Measurements from ENCODE around the gene CXorf66. TPM values are rescaled to one million over a fixed set of nuclear protein-coding genes. Genes with fewer than 3 reads are reported as not detected.

Gene CXorf66
- total and polyA plus RNA-seq, 5 experiments from 2014 or later = not detected

DNA sequence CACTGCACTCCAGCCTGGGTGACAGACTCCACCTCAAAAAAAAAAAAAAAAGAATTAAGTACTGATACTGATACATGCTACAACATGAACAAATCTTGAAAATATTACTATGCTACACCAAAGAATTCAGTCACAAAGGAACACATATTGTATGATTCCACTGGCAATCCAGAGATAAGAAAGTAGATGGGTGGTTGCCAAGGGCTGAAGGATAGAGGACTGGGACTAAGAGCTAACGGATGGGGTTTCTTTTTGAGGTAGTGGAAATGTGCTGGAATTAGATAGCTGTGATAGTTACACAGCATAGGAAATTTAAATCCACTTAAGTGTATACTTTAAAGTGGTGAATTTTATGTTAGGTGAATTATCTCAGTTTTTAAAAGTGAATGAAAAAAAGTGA lies 45.0 kb downstream of the CXorf66 start:
- no peaks in the 10 kb centered on the region for H3K9me3 Mint-ChIP-seq
- POLR2A ChIA-PET = interaction anchor here (0.7 kb wide), 1 partner anchor 40 kb away, joined by 4 read pairs; no protein-coding TSS in a partner anchor
- peaks cover 0 to 5% (median 2%) of the 10 kb centered on the region in 3 donors for H3K36me3 Mint-ChIP-seq
- DNase-seq (no peak), ATAC-seq (no peak)
- peak overlapping the region in 1 of 10 donors; percentile 9 for H3K27ac Mint-ChIP-seq
- H3K4me1 Mint-ChIP-seq = peaks cover 9 to 37% (median 26%) of the 10 kb centered on the region in 4 donors
- no peak overlapping the region for H3K4me3 Mint-ChIP-seq
- no peaks in the 10 kb centered on the region for H3K27me3 Mint-ChIP-seq

DNA sequence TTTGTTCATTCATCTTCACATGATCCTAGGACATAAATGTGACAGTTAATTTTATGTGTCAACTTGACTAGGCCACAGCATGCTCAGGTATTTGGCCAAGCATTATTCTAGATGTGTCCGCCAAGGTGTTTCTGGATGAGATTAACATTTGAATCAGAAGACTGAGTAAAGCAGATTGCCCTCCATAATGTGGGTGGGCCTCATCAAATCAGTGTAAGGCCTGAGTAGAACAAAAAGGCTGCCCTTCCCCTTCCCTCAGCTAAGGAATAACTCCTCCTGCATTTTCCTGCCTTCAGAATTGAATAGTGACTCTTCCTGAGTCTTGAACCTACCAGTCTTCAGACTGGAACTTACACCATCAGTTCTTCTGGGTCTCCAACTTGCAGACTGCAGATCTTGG lies 50.9 kb downstream of the CXorf66 start:
- no peak overlapping the region for H3K27ac Mint-ChIP-seq
- peaks cover 4 to 9% (median 9%) of the 10 kb centered on the region in 3 donors for H3K36me3 Mint-ChIP-seq
- H3K4me1 Mint-ChIP-seq = peaks cover 13 to 32% (median 20%) of the 10 kb centered on the region in 4 donors
- H3K4me3 Mint-ChIP-seq = no peak overlapping the region
- POLR2A ChIA-PET = no interaction called here
- no peak for ATAC-seq
- no peaks in the 10 kb centered on the region for H3K27me3 Mint-ChIP-seq
- H3K9me3 Mint-ChIP-seq = no peaks in the 10 kb centered on the region
- DNase-seq = no peak

DNA sequence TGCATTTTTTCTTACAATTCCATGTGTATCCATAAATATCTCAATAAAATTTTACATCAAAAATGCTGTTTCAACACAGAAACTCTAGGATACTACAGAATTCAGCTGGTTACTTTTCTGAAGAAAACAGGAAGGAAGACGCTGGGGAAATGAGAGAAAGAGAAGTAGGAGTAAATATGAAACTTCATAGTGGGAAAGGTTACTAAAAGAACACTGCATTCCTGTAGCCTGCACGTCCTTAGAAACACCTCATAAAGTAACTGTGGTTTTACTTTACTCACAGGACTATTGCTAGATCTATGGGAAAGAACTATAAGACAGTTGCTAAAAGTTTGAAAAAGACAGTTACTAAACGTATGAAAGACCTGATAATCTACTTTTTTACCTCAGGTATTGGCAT lies 55.6 kb downstream of the CXorf66 start:
- no peak for ATAC-seq
- H3K36me3 Mint-ChIP-seq = peaks cover 4 to 9% (median 8%) of the 10 kb centered on the region in 3 donors
- H3K4me1 Mint-ChIP-seq = peaks cover 21 to 51% (median 42%) of the 10 kb centered on the region in 4 donors

DNA sequence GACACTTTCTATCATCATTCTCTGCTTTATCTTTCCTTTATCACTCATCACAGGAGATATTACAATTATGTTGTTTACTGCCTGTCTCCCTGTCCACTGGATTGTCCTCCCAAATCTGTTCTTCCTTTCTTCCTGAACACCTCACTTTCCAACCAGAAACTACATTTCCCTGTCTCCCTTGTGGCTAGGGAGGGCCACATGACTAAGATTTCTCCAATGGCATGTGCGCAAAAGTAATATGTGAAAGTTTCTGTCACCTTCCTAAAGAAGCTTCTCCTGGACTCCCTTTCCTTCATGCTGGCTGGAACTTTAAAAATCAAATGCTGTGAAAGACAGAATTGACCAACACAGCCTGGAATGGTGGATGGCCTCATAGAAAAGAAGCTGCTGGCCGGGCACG lies 58.2 kb downstream of the CXorf66 start:
- ATAC-seq (no peak), DNase-seq (no peak)
- H3K36me3 Mint-ChIP-seq = peaks cover 0 to 5% (median 0%) of the 10 kb centered on the region in 3 donors
- H3K4me3 Mint-ChIP-seq = peak overlapping the region in 1 of 10 donors; percentile 15
- H3K9me3 Mint-ChIP-seq = no peaks in the 10 kb centered on the region
- peak overlapping the region in 2 of 10 donors; percentile 3 to 74 for H3K27ac Mint-ChIP-seq
- H3K4me1 Mint-ChIP-seq = peaks cover 19 to 51% (median 45%) of the 10 kb centered on the region in 4 donors
- no peaks in the 10 kb centered on the region for H3K27me3 Mint-ChIP-seq
- POLR2A ChIA-PET = no interaction called here

More for the DNA sequence above, 55.6 kb downstream of the CXorf66 start:
- no peaks in the 10 kb centered on the region for H3K9me3 Mint-ChIP-seq
- H3K27me3 Mint-ChIP-seq = no peaks in the 10 kb centered on the region
- no peak overlapping the region for H3K4me3 Mint-ChIP-seq
- DNase-seq = no peak
- POLR2A ChIA-PET = no interaction called here
- H3K27ac Mint-ChIP-seq = peak overlapping the region in 1 of 10 donors; percentile 10

DNA sequence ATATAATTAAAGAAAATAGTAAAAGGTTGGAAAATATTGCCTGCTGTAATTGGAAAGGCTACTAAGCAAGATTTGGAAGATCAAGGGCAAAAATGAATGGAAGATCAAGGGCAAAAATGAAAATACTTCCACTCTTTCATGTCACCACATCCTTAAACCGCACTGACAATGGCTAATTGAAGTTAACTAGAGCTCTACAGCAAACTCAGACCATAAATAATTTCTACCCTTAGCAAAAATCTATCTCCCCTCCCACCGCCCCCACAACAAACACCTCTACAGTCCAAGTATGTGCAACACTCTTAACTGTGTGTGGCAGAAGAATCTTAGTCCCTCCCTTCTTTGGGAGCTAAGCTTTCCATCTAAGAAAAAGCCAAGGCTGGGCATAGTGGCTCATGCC lies 59.6 kb downstream of the CXorf66 start:
- peak in 1 of 10 donors; percentile 20 for DNase-seq
- peak overlapping the region in 1 of 10 donors; percentile 7 for H3K27ac Mint-ChIP-seq

More for the DNA sequence above, 59.6 kb downstream of the CXorf66 start:
- ATAC-seq = no peak
- Mint-ChIP-seq H3K4me1 (peaks cover 18 to 44% (median 38%) of the 10 kb centered on the region in 4 donors), H3K36me3 (peaks cover 0 to 5% (median 0%) of the 10 kb centered on the region in 3 donors), H3K27me3 (no peaks in the 10 kb centered on the region), H3K4me3 (no peak overlapping the region), H3K9me3 (no peaks in the 10 kb centered on the region)
- POLR2A ChIA-PET = no interaction called here

Small RNAs within 50 kb of the gene (microRNA-seq; reads per million reads assigned to microRNA genes)
- gene MIR505 (ENCODE audit: borderline microRNAs expressed) = 61.9 reads per million, percentile 57 among the genes with 10 or more reads in this experiment

Other genes with a start within 250 kb of the CXorf66 start
- gene ATP11C, start 32.5 kb downstream of the CXorf66 start, total RNA-seq = 10 to 100 TPM; 35.5 to 37.0 TPM
- 1 to 10 TPM; 2.2 to 7.4 (median 5.7) TPM for gene ATP11C, start 32.5 kb downstream of the CXorf66 start, polyA plus RNA-seq